ENCODE measurements around the gene KRTAP5-3.

DNA sequence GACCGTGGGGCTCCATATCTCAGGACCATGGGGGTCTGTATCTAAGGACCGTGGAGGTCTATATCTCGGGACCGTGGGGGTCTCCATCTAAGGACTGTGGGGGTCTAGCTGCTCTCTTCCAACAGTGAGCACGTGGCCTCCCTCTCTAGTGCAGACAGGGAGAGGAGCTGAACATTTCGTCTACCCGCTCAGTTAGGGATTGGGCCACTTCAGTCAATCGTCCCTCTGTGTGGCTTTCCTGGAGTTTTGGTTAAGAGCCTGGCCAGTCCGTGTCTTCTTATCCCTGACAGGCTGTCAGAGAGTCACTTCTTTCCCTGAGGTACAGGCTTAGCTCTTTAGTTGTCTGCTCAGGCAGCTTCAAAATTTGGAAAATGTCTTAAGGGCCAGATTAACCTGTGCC, 26.3 kb downstream of the KRTAP5-3 start:
- no peak for TF ChIP-seq SMC3 (conservative IDR thresholded peaks at IDR 0.05; ENCODE audit: poor library complexity)
- no peak for TF ChIP-seq CTCF (IDR thresholded peaks at IDR 0.05; ENCODE audit: poor library complexity, severe bottlenecking)
- no peak for TF ChIP-seq EP300 (conservative IDR thresholded peaks at IDR 0.05; ENCODE audit: poor library complexity, severe bottlenecking)
- no peak for TF ChIP-seq RAD21 (conservative IDR thresholded peaks at IDR 0.05)
- TF ChIP-seq POLR2AphosphoS5 (IDR thresholded peaks at IDR 0.05), result no peak
